Hematopoietic multipotent progenitor cell treated with erythropoietin and hydrocortisone succinate and interleukin-3 and kit ligand, for 15 days (in vitro differentiated cells): ENCODE measurements around the gene APMAP.
A peak's percentile ranks its signal among the peaks of the same experiment; 100 is the strongest.

ENCODE experiments used
- DNase-seq: peaks from one replicate; pipeline ENCODE4 v3.0.0-alpha.2; 2015; ENCODE audit warnings: low spot score

APMAP gene, protein sequence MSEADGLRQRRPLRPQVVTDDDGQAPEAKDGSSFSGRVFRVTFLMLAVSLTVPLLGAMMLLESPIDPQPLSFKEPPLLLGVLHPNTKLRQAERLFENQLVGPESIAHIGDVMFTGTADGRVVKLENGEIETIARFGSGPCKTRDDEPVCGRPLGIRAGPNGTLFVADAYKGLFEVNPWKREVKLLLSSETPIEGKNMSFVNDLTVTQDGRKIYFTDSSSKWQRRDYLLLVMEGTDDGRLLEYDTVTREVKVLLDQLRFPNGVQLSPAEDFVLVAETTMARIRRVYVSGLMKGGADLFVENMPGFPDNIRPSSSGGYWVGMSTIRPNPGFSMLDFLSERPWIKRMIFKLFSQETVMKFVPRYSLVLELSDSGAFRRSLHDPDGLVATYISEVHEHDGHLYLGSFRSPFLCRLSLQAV

DNA sequence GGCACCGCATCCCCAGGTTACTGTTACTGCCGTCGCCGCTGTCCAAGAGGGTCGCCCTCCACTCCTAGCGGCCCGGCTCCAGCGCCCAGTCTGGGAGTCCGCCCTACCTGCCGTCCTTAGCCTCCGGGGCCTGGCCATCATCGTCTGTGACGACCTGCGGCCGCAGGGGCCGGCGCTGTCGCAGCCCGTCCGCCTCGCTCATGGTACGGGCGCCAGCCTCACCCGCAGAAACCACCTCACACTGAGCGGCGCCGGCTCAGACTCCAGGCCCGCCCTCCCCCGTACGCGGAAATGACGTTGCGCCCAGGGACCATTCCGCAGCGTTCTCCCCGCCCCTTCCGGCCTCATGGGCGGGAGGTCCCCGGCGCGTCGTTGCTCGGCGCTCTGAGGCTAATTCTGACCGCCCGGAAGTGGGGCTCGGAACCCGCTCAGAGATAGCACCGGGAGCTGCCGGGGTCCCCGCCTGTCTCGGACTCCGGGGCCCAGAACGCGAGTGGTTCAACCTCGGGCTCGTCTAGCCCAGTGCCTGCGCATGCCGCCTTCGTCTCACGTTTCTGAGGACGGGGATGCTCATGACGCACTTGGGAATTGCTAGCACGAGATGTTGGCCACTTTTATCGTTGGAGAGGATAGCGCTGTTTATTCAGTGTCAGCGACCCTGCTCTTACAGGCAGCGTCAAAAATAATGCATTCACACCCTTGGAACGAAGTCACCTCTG, at the start of gene APMAP:
APMAP (minus strand) TSS at position 265 of the 719 bp plus-strand sequence; CDS start at position 202, 63 bp downstream.
- peak; percentile 97 for DNase-seq

DNA sequence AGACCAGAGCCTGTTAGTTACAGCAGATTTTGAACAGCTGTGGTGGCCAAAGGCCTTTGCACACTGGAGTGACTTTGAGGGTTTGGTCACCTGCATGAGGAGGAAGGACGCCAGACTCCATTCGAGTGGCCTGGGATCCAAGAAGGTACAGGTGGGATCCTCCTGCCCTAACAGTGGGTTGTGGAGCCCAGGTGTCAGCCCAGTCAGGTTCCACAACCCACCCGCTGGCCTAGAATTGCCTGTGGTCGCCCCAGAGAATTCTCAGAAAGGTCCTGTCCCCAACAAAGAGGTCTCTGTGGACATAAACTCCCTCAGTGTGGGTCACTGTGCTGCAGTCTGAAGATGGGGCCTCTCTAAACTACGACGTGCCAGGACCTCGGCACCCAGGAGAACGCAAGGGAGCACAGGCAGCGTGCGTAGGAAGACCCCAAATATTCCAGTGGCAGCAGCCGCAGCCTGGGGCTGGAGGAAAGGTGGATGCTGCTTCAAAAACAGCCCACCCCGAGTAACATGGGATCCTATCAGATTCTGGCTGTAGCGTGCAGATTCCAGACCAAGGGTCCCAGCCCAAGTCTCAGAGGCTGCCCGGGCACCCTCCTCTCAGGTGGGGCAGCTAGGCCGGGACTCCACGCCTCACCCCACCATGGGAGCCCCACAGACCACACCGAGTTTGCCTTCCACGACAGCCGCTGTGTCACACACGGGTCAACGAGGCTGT, 49.4 kb upstream of the APMAP start:
- DNase-seq, result no peak

DNA sequence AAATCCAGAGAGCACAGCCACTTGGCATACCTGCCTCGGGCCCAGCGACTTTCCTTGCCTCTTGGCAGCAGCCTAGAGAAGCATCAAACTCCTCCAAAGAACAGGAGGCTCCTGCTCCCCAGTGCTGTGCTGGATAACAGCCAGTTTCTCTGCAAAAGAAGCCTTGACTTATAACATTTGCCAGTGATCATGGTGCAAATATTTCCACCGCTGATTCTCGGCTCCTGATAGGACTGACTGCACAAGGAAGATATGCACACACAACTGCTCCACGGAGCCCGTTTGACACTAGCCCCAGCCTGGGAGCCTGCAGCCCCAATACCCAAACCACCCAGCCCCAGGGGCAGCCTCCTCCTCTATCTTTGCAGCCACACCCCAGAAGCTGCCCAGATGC, 47.9 kb upstream of the APMAP start:
- peak; percentile 86 for DNase-seq

DNA sequence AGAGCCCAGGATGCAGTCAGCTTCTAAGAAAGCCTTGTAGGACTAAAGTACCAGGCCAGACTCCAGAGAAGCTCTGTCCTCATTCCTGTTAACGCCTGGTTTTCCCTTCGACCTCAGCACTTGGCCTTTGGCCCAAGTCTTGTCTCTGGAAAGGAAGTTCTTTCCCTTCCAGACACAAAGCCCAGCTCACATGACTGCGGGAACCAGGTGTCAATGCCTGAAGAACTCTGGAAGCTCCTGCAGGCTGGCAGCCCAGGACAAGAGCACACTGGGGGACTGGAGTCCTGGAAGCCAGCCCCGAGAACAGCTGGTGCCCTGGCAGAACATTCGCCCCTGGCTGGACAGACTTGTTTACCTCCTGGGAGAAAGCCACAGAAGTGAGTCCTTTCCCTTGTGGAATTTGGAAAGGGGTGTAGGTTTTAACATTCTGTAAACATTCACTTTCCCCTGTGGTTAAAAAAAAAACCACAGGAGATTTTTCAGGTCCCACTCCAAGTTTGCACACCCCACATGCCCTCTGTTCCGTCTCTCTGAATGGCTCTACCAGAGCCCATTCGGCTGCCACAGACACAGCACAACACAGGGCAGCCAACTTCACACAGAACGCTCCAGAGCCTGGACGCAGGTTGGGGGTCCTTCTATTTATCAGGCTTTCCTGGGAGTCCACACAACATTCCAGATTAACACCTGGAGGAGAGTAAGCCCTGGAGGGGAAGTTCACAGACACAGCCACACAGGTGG, 47.3 kb upstream of the APMAP start:
- DNase-seq, result peak; percentile 12

DNA sequence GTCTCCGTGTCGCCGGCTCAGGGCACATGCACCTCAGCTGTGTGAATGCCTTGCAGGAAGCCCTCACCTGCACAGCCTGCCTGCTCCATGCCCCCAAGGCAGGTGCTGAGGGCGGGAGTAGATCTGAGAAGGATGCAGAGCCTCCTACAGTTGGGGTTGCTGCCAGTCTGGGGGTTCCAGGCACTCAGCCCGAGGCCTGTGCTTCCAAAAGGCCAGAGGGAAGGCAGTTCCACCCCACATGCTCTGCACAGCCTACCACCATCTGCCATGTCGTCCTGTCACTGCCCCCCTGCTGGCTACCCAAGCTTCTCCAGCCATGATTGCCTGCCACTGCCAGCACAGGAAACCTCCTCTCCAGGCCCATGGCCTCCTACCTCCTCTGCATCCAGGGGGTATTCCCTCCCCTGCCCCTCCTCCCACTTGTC, 46.1 kb upstream of the APMAP start:
- no peak for DNase-seq

DNA sequence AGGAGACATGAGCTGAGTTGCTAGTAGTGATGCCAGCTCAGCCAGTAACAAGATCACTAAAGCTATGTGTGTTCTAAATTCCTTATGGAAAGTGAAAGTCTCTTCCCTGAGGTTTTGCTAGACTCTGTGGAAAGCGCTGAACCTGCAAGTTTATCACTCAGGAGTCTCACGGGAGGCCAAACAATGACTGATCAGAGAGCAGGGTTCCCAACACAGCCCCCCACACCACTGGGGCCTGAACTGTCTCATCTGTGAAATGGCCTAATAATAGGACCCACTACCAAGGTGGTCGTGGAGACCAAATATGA, 45.5 kb upstream of the APMAP start:
- no peak for DNase-seq

DNA sequence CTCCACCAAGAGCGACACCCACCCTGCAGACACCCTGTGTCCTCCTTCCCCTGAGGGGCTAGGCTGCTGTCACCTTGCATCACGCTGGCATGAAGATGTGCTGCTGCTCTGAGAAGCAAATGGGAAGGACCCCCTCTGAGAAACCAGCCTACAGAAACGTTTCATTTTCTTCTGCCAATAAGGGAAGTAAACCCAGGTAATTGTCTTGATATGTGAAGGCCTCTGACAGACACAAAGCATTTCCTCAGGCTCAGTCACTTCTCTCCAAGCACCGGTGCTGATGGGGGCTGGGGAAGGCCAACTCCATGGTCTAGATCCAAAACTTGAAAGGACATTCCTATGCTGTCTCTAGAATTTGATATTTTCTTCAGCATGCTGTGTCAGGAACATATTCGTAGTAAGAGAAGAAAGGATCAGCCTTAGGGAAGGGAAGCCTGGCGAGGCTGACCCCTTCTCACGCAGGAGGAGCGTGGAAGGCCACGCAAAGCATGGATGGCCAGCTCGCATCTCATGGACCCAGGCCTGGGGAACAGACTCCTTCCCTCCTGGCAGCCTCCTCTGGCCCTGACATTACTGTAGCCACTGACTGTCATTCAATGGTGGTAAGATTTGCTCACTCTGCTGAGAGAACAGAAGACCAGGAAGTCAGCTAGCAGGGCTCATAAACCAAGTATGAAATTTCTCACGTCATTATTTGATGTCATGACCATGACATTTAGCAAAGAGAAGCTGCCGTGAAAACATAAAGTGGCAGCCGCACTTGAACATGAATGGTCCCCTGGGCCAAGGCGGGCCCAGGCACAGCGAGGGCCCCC, 44.9 kb upstream of the APMAP start:
- no peak for DNase-seq

DNA sequence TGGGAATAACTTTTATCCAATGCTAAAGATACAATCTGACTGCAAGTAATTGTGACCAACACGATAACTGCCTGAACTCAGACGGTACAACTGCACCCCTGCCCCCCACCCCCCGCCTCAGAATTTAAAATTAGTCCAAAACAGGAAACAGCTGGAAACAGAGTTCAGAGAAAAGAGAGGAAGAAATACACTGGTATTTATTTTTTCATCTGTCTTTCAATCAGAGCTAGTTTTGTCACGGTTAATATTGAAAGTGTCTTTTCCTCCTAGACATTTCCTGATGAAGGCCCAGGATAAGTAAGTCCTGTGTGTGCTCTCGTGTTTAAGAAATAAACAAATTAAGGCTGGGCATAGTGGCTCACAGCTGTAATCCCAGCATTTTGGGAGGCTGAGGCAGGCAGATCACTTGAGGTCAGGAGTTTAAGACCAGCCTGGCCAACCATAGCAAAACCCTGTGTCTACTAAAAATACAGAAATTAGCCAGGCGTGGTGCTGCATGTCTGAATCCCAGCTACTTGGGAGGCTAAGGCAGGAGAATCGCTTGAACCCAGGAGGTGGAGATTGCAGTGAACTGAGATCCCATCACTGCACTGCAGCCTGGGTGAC, 43.9 kb upstream of the APMAP start:
- DNase-seq, result no peak

DNA sequence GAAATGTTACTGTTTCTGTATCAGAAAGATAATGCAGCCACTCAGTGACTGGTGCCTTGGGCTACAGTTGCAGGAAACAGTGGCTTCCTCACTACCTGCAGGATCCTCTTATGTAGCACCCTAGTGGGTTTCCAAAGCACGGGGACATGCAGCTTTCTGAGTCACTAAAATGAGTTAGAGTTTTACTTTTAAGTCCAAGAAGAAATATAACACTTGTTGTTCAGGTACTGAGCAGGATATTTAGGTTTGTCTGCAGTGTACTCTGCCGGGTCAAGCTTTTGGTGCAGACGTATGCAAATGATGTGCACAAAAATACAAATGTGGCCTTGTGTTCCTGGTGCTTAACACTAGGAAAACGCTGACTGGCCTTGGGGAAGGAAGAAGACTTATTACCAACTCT, 43.4 kb upstream of the APMAP start:
- peak; percentile 25 for DNase-seq

DNA sequence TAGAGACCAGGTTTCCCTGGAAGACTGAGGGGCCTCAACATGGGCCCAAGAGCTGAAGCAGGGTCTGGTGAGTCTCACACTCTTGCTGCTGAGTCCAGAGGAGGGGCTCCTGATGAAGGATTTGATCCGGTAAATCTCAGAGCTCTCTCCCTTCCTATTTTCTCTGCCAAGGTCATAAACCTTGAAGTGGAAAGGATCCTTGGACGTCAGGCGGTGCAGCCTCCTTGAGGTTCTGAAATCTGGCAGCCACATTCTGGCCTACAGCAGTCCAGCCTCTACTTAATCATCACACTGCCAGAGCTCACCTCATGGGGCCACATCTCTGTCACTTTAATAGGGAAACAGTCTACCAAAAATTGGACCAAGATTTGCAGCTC, 41.4 kb upstream of the APMAP start:
- no peak for DNase-seq

DNA sequence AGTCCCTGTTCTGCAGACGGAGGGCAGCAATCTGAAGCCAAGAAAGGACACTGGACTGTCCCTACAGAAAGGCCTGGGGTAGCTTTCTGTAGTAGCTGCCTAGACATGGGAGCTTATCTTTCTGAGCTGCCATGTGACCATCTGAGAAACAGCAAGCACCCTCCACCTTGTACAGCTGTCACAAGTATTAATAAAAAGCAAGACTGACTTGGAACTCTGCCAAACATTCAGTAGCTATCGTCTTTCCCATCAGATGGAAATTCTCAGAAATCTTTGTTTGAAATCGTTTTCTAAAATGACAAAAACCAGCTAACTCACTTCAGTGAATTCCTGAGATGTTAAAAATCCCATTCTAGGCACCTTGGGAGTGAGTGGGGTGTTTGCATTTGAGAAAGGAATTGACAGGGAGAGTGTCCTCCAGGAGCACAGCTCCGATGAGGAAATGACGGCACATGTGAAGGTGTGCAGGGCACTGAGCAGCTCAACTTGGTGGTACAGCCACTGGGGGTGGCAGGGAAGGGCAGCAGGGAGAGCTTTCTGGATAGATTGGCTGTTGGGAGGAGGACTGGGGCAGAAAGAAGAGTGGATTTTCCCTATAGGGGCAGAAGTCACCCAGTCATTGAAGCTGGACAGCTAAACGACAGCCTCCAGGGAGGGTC, 40.8 kb upstream of the APMAP start:
- peak; percentile 53 for DNase-seq

DNA sequence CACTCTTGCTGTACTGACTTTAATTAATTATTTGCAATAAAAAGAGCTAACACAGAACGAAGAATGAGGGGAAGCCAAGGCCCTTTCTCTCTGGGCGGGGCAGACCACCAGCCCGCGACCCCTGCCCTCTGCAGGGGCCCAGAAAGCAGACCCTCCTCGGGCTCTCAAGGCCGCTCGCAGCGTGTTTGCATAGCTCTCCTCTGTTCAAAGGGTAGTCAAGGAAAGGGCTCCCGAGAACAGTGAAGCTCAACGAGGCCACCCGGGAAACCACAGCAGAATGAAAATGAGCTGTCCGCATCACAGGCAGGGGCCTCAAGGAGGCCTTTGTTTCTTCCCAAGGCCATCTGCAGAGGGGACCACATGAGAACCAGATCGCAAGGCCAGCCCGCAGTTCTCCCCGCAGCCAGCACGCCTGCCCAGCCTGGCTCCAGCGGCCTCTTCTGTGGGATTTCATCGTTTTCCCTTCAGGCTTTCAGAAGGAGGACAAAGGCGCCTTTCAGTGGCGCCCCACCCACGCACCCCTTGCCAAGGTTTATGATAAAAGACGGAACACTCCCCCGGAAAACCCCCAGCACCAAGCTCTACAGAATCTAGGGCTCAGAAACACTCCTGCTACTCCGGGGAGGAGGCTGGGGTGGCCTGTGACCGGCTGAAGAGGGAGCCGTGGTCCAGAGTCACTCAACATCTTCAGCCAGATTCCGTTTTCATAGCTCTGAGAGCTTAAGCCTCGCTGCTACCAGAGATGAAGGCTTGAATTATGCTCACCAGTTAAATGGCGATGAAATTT, 40.1 kb upstream of the APMAP start:
- DNase-seq, result no peak

DNA sequence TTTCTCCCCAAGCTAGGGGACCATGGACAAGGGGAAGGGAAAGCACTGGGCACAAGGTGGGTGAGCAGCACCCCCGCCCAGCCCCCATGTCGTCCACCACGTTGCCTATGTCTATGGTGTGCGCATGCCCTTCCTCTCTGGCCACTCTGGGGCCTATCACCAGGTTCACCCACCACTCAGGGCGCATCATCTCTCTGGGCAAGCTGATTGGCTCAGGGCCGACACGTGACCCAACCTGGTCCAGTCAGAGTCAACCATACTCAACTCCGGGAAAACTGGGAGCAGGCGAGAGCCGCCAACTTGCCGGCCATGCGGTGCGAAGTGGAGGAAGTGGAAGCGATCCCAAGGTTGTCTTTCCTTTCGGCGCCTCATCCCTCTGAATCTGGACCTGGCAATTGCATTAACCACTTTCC, 39.5 kb upstream of the APMAP start:
- no peak for DNase-seq

DNA sequence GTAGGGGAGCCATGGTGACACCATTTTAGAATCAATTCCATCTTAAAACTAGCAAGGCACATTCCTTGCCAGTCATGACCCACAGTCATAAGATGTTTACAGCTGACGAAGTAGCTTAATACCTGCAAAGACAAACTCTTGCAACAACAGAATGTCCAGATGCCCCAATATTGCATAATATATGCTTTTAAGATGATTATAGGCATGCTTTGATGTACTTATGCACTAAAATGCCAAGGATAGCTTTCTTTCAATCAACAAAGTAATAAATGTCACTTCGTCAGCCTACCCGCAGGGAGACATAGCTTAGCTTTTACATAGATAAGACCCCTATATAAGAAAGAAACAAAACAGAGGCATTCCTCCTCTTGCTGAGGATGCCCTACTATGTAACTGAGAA, 38.7 kb upstream of the APMAP start:
- no peak for DNase-seq

DNA sequence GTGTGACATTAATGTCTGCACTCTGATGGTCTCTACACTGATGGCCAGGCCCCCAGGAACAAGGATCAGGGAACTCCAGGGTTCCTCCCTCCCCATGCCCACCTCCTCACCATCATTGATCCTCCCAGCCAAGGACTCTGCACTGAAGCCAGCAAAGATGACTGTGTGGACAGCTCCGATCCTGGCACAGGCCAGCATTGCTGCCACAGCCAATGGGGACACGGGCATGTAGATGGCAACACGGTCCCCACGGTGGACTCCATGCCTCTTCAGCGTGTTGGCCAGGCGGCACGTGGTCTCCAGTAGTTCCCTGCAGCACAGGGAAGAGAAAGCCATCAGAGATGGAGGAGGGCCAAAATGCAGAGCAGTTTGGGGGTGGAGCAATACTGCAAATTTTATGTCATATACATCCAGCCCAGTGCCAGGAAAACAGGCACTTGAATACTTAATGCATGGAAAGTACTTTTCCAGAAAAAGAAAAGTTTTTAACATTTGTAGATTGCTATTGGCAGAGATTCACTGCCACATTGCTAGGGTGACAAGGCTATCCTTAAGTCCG, 38.2 kb upstream of the APMAP start:
- DNase-seq, result no peak

DNA sequence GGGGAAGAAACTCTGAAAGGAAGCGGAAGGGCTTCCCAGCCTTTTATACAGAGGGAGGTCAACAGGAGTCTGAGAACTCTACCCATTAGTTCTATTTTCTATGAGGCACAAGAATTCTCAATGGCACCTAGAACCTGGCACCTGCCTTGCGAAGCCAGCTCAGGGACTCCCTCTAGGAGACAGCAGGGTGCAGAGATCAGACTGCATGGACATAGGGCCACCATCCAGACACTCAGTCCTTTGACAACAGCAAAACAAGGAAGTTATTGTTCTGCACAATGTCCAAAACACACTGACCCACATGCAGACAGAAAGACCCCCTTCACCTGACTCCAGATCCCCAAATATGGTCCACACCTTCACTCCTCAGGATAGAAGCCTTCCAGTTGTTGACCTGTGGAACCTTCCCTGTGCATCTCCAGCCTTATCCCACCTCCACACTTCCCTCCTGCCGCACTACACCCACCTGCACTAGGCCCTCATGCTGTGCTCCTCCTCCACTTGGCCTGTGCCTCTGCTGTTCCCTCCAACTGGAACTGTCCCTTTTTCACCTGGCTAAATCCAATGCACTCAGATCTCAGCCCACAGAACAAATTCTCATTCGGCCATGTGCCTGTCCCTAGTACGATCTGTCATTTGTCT, 37.6 kb upstream of the APMAP start:
- DNase-seq, result no peak

DNA sequence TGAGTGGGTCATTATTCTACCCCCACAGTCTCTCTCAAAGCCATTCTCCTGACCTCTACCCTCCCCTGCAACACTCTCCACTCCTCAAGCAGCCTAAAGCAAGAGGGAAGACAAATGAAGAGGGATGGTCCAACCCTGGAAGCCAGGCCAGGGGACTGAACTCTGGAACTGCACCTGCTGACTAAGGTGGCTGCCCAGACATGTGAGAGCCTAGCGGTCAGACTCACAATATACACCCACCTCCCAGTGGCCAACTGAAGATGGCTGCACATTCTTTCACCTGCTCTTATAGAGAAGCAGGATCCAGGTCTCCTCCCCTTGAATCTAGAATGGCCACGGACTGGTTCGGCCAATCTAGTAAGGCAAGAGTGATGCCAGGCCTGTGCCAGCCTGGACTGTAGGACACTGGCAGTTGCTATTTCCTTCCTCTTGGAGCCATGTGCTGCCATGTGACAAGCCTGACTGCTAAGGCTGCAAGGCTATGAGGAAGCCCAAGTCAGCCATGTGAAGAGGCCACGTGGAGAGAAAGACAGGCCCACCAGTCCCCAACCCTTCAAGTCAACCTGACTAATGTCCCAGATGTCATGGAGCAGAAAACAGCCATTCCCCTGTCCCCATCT, 33.5 kb upstream of the APMAP start:
- no peak for DNase-seq

DNA sequence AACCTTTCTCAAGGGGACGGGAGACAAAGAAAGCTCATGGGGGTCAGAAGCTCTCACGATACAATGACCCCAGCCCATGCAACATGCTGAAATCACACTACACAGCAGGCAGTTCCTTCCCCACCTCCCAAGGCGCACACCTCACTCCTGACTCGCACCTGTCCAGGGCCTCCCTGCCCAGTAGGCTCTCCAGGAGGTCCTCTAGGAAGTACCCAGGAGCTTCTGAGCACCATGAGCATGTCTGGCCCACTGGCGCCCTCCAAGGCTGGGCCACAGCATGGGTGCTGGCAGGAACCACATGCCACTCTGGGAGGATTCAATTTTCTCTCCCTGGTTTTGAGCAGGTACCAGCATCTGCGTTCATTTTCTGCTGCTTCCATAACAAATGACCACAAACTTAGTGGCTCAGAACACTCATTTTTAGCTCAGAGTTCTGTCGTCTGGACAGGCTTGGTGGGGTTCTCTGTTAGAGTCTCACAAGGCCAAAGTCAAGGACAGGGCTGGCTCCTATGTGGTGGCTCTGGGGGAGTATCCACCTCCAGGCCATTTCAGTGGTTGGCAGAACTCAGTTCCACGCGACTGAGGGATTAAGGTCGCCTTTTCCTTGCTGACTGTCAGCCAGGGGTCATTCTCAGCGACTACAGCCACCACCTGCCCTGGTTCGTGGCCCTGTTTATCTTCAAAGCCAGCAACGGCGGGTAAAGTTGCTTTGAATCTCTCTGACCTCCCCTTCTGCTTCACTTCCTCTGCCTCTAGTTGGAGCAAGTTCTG, 32.7 kb upstream of the APMAP start:
- no peak for DNase-seq
